ENCODE data around the gene PIGU. TPM values are rescaled to one million over a fixed set of nuclear protein-coding genes. Genes with fewer than 3 reads are reported as not detected.

Gene PIGU
- total RNA-seq (2014; rRNA removed; shearing (Covaris generic)) = 19.4 and 26.4 TPM in 2 replicates

GRCh38 chr20:34676642-34677373 lies at the start of gene PIGU:
TSS of gene PIGU (minus strand) at chr20:34677092. CDS start at chr20:34677085, 7 bp downstream.

GRCh38 chr20:34704177-34705007 lies 27.5 kb upstream of the PIGU start, which contains the start of gene TP53INP2:
TSS of gene TP53INP2 (plus strand) at chr20:34704344. CDS start at chr20:34708740, 4,396 bp downstream.

GRCh38 chr20:34558320-34559218 lies 118.3 kb downstream of the PIGU start, which contains the start of gene MAP1LC3A:
TSS of gene MAP1LC3A (plus strand) at chr20:34558718. CDS start at chr20:34558869, 151 bp downstream.

DNA sequence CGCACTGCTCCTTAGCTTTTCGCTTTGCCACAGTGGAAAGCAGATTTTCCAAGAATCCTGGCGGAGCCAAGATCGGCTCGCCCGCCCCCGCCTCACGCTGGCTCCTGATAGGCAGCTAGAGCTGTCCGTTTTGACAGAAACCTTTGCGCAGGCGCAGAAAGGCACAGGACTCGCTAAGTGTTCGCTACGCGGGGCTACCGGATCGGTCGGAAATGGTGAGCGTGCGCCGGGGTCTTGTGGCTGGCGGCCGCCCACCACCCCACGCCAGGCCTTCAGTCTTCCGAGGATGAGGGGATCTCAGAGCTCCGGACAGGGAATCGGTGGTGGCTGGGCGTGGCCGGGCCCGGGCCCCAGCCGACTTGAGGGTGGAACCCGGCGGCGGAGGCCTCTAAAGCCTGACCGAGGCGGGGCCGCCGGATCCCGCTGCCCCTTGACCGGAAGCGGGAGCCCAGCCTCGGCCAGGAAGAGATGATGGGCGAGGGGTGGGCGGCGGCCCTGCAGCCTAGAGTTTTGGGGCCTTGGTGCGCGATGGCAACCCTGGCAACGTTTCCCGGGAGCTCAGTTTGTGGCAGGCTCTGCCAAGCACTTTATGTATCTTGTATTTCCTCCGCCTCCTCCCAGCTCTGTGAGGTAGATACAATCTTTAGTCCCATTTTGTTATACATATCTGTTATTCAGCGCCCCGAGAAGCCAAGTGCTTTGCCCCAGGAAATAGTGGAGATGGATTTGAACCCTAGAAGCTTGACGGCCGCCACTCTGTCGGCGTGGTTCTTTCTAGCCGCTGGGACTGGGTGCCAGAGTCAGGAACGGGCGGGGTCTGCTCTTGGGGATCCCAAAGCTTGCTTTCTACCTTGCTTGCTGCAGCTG lies 160.4 kb downstream of the PIGU start, which contains the start of gene DYNLRB1:
DYNLRB1 (plus strand) TSS at position 176 of the 867 bp plus-strand sequence; CDS start at position 213, 37 bp downstream.

Small RNAs within 50 kb of the gene (small RNA-seq; reads per million reads assigned to genes)
- not detected for gene AL118520.1
- gene RF00019 = not detected

Other genes starting within 250 kb of the PIGU start
- gene DYNLRB1, start 160.7 kb downstream of the PIGU start, total RNA-seq (2014; rRNA removed; shearing (Covaris generic)) = 192 and 275 TPM in 2 replicates
- 39.1 and 39.9 TPM in 2 replicates for gene MAP1LC3A, start 118.4 kb downstream of the PIGU start, total RNA-seq (2014; rRNA removed; shearing (Covaris generic))
- 2.2 and 3.1 TPM in 2 replicates for gene TP53INP2, start 27.3 kb upstream of the PIGU start, total RNA-seq (2014; rRNA removed; shearing (Covaris generic))
- 6.2 and 9.5 TPM in 2 replicates for gene NCOA6, start 148.6 kb upstream of the PIGU start, total RNA-seq (2014; rRNA removed; shearing (Covaris generic))
- gene GGT7, start 195.8 kb upstream of the PIGU start, total RNA-seq (2014; rRNA removed; shearing (Covaris generic)) = 13.6 and 17.2 TPM in 2 replicates
- 77.8 and 94.8 TPM in 2 replicates for gene ACSS2, start 199.5 kb upstream of the PIGU start, total RNA-seq (2014; rRNA removed; shearing (Covaris generic))